ENCODE data around the gene NPLOC4. TPM values are rescaled to one million over a fixed set of nuclear protein-coding genes. Genes with fewer than 3 reads are reported as not detected.

NPLOC4 gene
- total and polyA plus RNA-seq, 2 of the 8 experiments (the other 6 are each of a cell fraction or from before 2014, with no cell fraction given) = 70.7 to 92.7 TPM

DNA sequence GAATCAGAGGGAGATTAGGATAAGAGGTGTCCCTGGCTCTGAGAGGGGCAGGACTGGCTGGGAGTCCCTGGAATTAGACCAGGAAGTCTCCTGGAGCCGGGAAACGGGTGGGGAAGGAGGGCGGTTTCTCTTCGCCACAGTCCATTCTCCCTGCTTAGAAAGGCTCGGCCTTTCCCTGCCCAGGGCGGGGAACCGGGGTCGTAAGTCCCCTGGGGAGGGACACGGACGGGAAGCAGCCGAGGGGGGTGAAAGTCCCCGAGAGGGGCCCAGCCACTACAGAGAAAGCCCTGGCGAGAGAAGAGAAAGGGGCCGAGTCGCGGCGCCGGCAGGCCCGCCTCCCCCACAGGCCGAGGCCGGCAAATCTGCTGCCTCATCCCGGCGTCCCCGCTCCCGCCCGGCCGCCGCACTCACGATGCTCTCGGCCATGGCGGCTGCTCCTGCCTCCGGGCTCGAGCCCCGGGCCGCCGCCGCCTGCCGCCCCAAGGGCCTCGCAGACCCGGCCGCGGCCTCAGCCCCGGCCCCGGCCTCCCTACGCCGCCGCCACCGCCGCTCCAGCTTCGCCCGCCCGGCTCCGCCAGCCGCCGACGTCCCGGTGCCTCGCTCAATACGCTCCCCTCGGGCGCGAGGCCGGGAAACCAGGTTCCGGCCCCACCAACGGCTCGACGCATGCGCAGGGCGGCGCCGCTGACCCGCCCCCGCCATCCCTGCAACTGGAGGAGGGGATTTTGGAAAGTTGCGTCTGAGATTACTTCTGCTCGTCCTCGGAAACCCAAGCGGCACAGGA is at the start of gene NPLOC4, which contains the start of gene TSPAN10 (continued):
- no peak for TF ChIP-seq HDAC6 (IDR thresholded peaks at IDR 0.05; ENCODE audit: low read depth, low read length)

Data from H1 (cell line).